GM12801 (cell line): ENCODE data around the gene KRTAP12-2.

ENCODE experiments used
- CTCF ChIP-seq: IDR thresholded peaks from one replicate; pipeline ENCODE4 v1.5.1; 2011; ENCODE audit warnings: control low read depth; ENCODE audit not compliant: insufficient read length; ENCODE audit errors: extremely low read depth

The KRTAP12-2 gene

GRCh38 chr21:44666401-44667320 is at the start of gene KRTAP12-2:
Gene KRTAP12-2 (minus strand): TSS chr21:44666927. CDS start chr21:44666886, 41 bp downstream.
- no peak for TF ChIP-seq CTCF

GRCh38 chr21:44714905-44715304 is 48.2 kb upstream of the KRTAP12-2 start:
- TF ChIP-seq CTCF: no peak

GRCh38 chr21:44713846-44714245 is 47.1 kb upstream of the KRTAP12-2 start:
- no peak for TF ChIP-seq CTCF

- TF ChIP-seq CTCF: no peak
These were observed 46.4 kb upstream of the KRTAP12-2 start for GRCh38 chr21:44713130-44713529.

- no peak for TF ChIP-seq CTCF
These were observed 45.7 kb upstream of the KRTAP12-2 start for GRCh38 chr21:44712203-44713028.

- TF ChIP-seq CTCF: no peak
These were observed 44.8 kb upstream of the KRTAP12-2 start, which contains the start of gene TSPEAR for GRCh38 chr21:44711327-44712202. Gene TSPEAR (minus strand): TSS chr21:44711572. CDS start chr21:44711514, 58 bp downstream.
